Body of pancreas (tissue), 4 donors: ENCODE measurements around the gene DCDC2. TPM values are rescaled to one million over a fixed set of nuclear protein-coding genes. Genes with fewer than 3 reads are reported as not detected.
"Not testable (repeated sequence)": the region's sequence is repeated elsewhere in the genome, so short reads cannot be mapped to it uniquely, and the experiment has no call there.

Source experiments
- ATAC-seq: fragments of 150-250 bp; one replicate; pipeline ENCODE4 v1.9.1; 2016
- DNase-seq, 4 donors: peaks; one replicate each; pipeline ENCODE4 v3.0.0-alpha.2; 2019
- H3K27ac ChIP-seq, 4 donors: fragments of 200-600 bp; sonication (generic); 1 replicate in 3 of 4; 2 replicates in 1 of 4; pipeline versions ENCODE4 v1.5.1 to v1.6.1; 2016 to 2019; ENCODE audit warnings: mild to moderate bottlenecking in 1 of 4, mixed read lengths in 1 of 4, moderate library complexity in 1 of 4
- H3K27me3 ChIP-seq, 2 donors: fragments of 200-600 bp; sonication (generic); one replicate each; pipeline ENCODE4 v1.6.0; 2016; ENCODE audit warnings: mild to moderate bottlenecking in 1 of 2
- H3K36me3 ChIP-seq, 2 donors: fragments of 200-600 bp; sonication (generic); replicated peaks in 1 of 2; 2 replicates each; pipeline ENCODE4 v1.5.1; 2016; ENCODE audit warnings: low read depth in 2 of 2; ENCODE audit not compliant: insufficient read depth in 1 of 2
- H3K4me1 ChIP-seq: fragments of 200-600 bp; sonication (generic); one replicate; pipeline ENCODE4 v1.6.0; 2016
- H3K4me3 ChIP-seq, 2 donors: fragments of 200-600 bp; sonication (generic); 1 replicate in 1 of 2; 2 replicates in 1 of 2; pipeline ENCODE4 v1.5.1; 2016 to 2019
- H3K9me3 ChIP-seq, 3 donors: fragments of 200-600 bp; sonication (generic); 1 replicate in 2 of 3; 2 replicates in 1 of 3; pipeline ENCODE4 v1.5.1; 2016
- CTCF ChIP-seq, 7 experiments: fragments of 450-650 bp in 4 of 7; fragments of 200-600 bp in 3 of 7; sonication (generic) in 3 of 7; IDR thresholded peaks; one replicate each; pipeline ENCODE4 v1.5.1; 2016 to 2019; ENCODE audit warnings: antibody characterized with exemption in 7 of 7
- POLR2A ChIP-seq, 3 donors: fragments of 450-650 bp; IDR thresholded peaks; one replicate each; pipeline ENCODE4 v1.6.1; 2016; ENCODE audit warnings: antibody characterized with exemption in 3 of 3, mild to moderate bottlenecking in 2 of 3
- WGBS, 2 donors: methylation state at CpG; one replicate each; pipeline ENCODE4 v1.1.5; 2017; 5-methylcytosine and 5-hydroxymethylcytosine counted together
- intact Hi-C: fragments of 100-400 bp; cut with DNase I; formaldehyde crosslinking; loops from one replicate; pipeline ENCODE4 v1.15.1; 2023
- total RNA-seq, 2 donors: library from RNA; depleted of rRNA; stranded (reverse); fragments of >200 nt; gene quantifications; one replicate each; pipeline ENCODE4 v1.1.0, GENCODE V29; 2016

Gene DCDC2
- total RNA-seq, 2 donors from 2014 or later: 20.8 to 37.4 TPM

GRCh38 chr6:24272148-24272547, 85.7 kb downstream of the DCDC2 start:
- H3K27ac ChIP-seq: no peak overlapping the region
- intact Hi-C loops: no loop called here

GRCh38 chr6:24270011-24270410, 87.8 kb downstream of the DCDC2 start:
- H3K9me3 ChIP-seq: no peaks in the 10 kb centered on the region
- H3K27me3 ChIP-seq: no peaks in the 10 kb centered on the region
- no peak for DNase-seq
- no peak overlapping the region for H3K4me3 ChIP-seq
- H3K27ac ChIP-seq: peak overlapping the region in 2 of 4 donors; percentile 7 to 16
- peaks cover 8% of the 10 kb centered on the region for H3K4me1 ChIP-seq
- WGBS, 2 donors: 35 to 58% methylated on average over 1 of the region's 1 CpG
- no peaks in the 10 kb centered on the region for H3K36me3 ChIP-seq
- TF ChIP-seq POLR2A (IDR thresholded peaks at IDR 0.05): no peak
- ATAC-seq: no peak
- intact Hi-C loops: no loop called here

More at GRCh38 chr6:24272148-24272547, 85.7 kb downstream of the DCDC2 start:
- ATAC-seq (no peak), DNase-seq (no peak)
- no peak for TF ChIP-seq POLR2A (IDR thresholded peaks at IDR 0.05)
- peaks cover 8% of the 10 kb centered on the region for H3K4me1 ChIP-seq
- H3K36me3 ChIP-seq: no peaks in the 10 kb centered on the region
- no peaks in the 10 kb centered on the region for H3K9me3 ChIP-seq
- H3K4me3 ChIP-seq: no peak overlapping the region
- no peaks in the 10 kb centered on the region for H3K27me3 ChIP-seq
- WGBS, 2 donors: 90 to 96% methylated on average over 1 of the region's 1 CpG

GRCh38 chr6:24258214-24258613, 99.6 kb downstream of the DCDC2 start:
- H3K36me3 ChIP-seq, H3K27ac ChIP-seq, H3K9me3 ChIP-seq, DNase-seq, H3K27me3 ChIP-seq, intact Hi-C loops, H3K4me3 ChIP-seq, H3K4me1 ChIP-seq, ATAC-seq: not testable (repeated sequence)
- 87 to 92% methylated on average over 6 of the region's 6 CpGs for WGBS, 2 donors

GRCh38 chr6:24257282-24257681, 100.6 kb downstream of the DCDC2 start:
- intact Hi-C loops: no loop called here
- Histone ChIP-seq H3K27ac (no peak overlapping the region), H3K4me1 (no peaks in the 10 kb centered on the region), H3K9me3 (no peaks in the 10 kb centered on the region), H3K4me3 (no peak overlapping the region), H3K27me3 (no peaks in the 10 kb centered on the region), H3K36me3 (no peaks in the 10 kb centered on the region)
- TF ChIP-seq POLR2A (IDR thresholded peaks at IDR 0.05): no peak
- TF ChIP-seq CTCF (IDR thresholded peaks at IDR 0.05): no peak
- WGBS, 2 donors: 88 to 96% methylated on average over 4 of the region's 4 CpGs
- DNase-seq: no peak
- ATAC-seq: no peak

- Histone ChIP-seq H3K4me1 (no peaks in the 10 kb centered on the region), H3K4me3 (no peak overlapping the region), H3K27me3 (no peaks in the 10 kb centered on the region), H3K36me3 (no peaks in the 10 kb centered on the region), H3K9me3 (no peaks in the 10 kb centered on the region), H3K27ac (no peak overlapping the region)
- DNase-seq: no peak
- 70 to 85% methylated on average over 1 of the region's 1 CpG for WGBS, 2 donors
- intact Hi-C loops: no loop called here
- TF ChIP-seq CTCF (IDR thresholded peaks at IDR 0.05) (no peak), POLR2A (IDR thresholded peaks at IDR 0.05) (no peak)
- ATAC-seq: no peak
These were observed 102.2 kb downstream of the DCDC2 start for GRCh38 chr6:24255676-24256075.

- intact Hi-C loops: no loop called here
- Histone ChIP-seq H3K4me1 (no peaks in the 10 kb centered on the region), H3K27me3 (no peaks in the 10 kb centered on the region), H3K36me3 (no peaks in the 10 kb centered on the region), H3K4me3 (no peak overlapping the region), H3K27ac (no peak overlapping the region), H3K9me3 (no peaks in the 10 kb centered on the region)
- ATAC-seq (no peak), DNase-seq (no peak)
- TF ChIP-seq POLR2A (IDR thresholded peaks at IDR 0.05) (no peak), CTCF (IDR thresholded peaks at IDR 0.05) (no peak)
These were observed 104.5 kb downstream of the DCDC2 start for GRCh38 chr6:24253360-24253759.
